PC-3 (cell line): ENCODE results near the gene FN1. TPM values are rescaled to one million over a fixed set of nuclear protein-coding genes. Genes with fewer than 3 reads are reported as not detected.

Source experiments
- ATAC-seq: fragments of 200-7000 bp; cut with Tn5 transposase; 2 replicates; pipeline ENCODE4 v1.9.1; 2020; ENCODE audit warnings: mild to moderate bottlenecking, moderate library complexity
- BruUV-seq: library from RNA; stranded (reverse); fragments of 400-500 nt; replicated peaks from 2 replicates; lab custom pipeline; 2021; lab: Mats Ljungman, UMichigan
- CTCF ChIA-PET: fragments of 300-600 bp; sonication (Branson Sonifier 250); formaldehyde crosslinking; loops from one replicate; lab custom pipeline; 2022; ENCODE audit warnings: antibody characterized with exemption; lab: Charles Lee
- POLR2A ChIA-PET: fragments of 300-600 bp; sonication (Branson Sonifier 250); formaldehyde crosslinking; loops from one replicate; lab custom pipeline; 2022; ENCODE audit warnings: antibody characterized with exemption; ENCODE audit not compliant: unreplicated experiment; lab: Charles Lee
- DNase-seq: peaks from one replicate; pipeline ENCODE4 v3.0.0-alpha.2; 2015
- H2AFZ ChIP-seq: fragments of 300-600 bp; sonication (generic); 2 replicates; pipeline ENCODE4 v1.6.0; 2016; ENCODE audit warnings: antibody characterized with exemption, low read length
- H3F3A ChIP-seq: fragments of 300-600 bp; sonication (generic); one replicate; pipeline ENCODE4 v1.6.0; 2017; ENCODE audit warnings: antibody characterized with exemption, low read length, control low read depth, mild to moderate bottlenecking; ENCODE audit not compliant: unreplicated experiment
- H3K27ac ChIP-seq: fragments of 300-600 bp; sonication (generic); 2 replicates; pipeline ENCODE4 v1.5.1; 2016; ENCODE audit warnings: mild to moderate bottlenecking, low read length
- H3K27me3 ChIP-seq: fragments of 300-600 bp; sonication (generic); 2 replicates; pipeline ENCODE4 v1.6.1; 2016; ENCODE audit warnings: low read length, mixed read lengths
- H3K36me3 ChIP-seq: fragments of 300-600 bp; sonication (generic); 2 replicates; pipeline ENCODE4 v1.6.1; 2016; ENCODE audit warnings: low read depth, mixed run types, low read length, mixed read lengths
- H3K4me1 ChIP-seq: fragments of 300-600 bp; sonication (generic); 2 replicates; pipeline ENCODE4 v1.5.1; 2016; ENCODE audit warnings: low read length; ENCODE audit not compliant: insufficient read depth
- H3K4me2 ChIP-seq: fragments of 300-600 bp; sonication (generic); 2 replicates; pipeline ENCODE4 v1.6.0; 2016; ENCODE audit warnings: low read length
- H3K4me3 ChIP-seq: fragments of 300-600 bp; sonication (generic); 2 replicates; pipeline ENCODE4 v1.5.1; 2016; ENCODE audit warnings: mild to moderate bottlenecking, low read length, mixed read lengths
- H3K79me2 ChIP-seq: fragments of 300-600 bp; sonication (generic); 2 replicates; pipeline ENCODE4 v1.6.1; 2017; ENCODE audit warnings: low read length, mixed read lengths
- H3K9ac ChIP-seq: fragments of 300-600 bp; sonication (generic); 2 replicates; pipeline ENCODE4 v1.6.0; 2016; ENCODE audit warnings: mild to moderate bottlenecking, low read length
- H3K9me2 ChIP-seq: fragments of 300-600 bp; sonication (generic); replicated peaks from 2 replicates; pipeline ENCODE4 v1.6.1; 2016; ENCODE audit warnings: mixed run types, low read length, mixed read lengths
- H3K9me3 ChIP-seq: fragments of 300-600 bp; sonication (generic); 2 replicates; pipeline ENCODE4 v1.6.1; 2016; ENCODE audit warnings: low read length, mixed read lengths
- H4K20me1 ChIP-seq: fragments of 300-600 bp; sonication (generic); 2 replicates; pipeline ENCODE4 v1.6.1; 2016; ENCODE audit warnings: low read length, mixed read lengths
- CTCF ChIP-seq: fragments of 300-600 bp; sonication (generic); conservative IDR thresholded peaks from 2 replicates; pipeline ENCODE4 v1.5.1; 2017; ENCODE audit warnings: antibody characterized with exemption, low read depth, mild to moderate bottlenecking, low read length
- EZH2 ChIP-seq: fragments of 300-600 bp; sonication (generic); IDR thresholded peaks from one replicate; pipeline ENCODE4 v1.6.1; 2017; ENCODE audit warnings: antibody characterized with exemption, mild to moderate bottlenecking, low read length; ENCODE audit not compliant: unreplicated experiment
- EZH2phosphoT487 ChIP-seq: fragments of 300-600 bp; sonication (generic); IDR thresholded peaks from 2 replicates; pipeline ENCODE4 v1.6.1; 2018; ENCODE audit warnings: mild to moderate bottlenecking, antibody characterized with exemption, low read length, borderline replicate concordance
- intact Hi-C: fragments of 100-400 bp; cut with micrococcal nuclease; formaldehyde crosslinking; loops from 2 replicates; pipeline ENCODE4 v1.9.0; 2023
- total RNA-seq: library from RNA; depleted of rRNA; stranded (reverse); fragments of >200 nt; gene quantifications from 2 replicates; pipeline ENCODE4 v1.2.3, GENCODE V29; 2014

FN1 gene
- total RNA-seq, 1 experiment from 2014 or later: 220 TPM

GRCh38 chr2:215382480-215382879 lies 53.4 kb downstream of the FN1 start:
- Histone ChIP-seq H3K4me2 (no peak overlapping the region), H3K4me3 (no peak overlapping the region), H3K9ac (no peak overlapping the region), H3K9me2 (no peaks in the 10 kb centered on the region), H4K20me1 (no peaks in the 10 kb centered on the region), H3K4me1 (no peaks in the 10 kb centered on the region), H3K27ac (no peak overlapping the region), H3K9me3 (no peaks in the 10 kb centered on the region), H3K27me3 (no peaks in the 10 kb centered on the region), H3F3A (no peaks in the 10 kb centered on the region), H3K79me2 (no peaks in the 10 kb centered on the region), H3K36me3 (peaks cover 46% of the 10 kb centered on the region), H2AFZ (no peak overlapping the region)
- intact Hi-C loops: no loop called here
- TF ChIP-seq CTCF (no peak), EZH2 (no peak), EZH2phosphoT487 (no peak)
- DNase-seq: no peak
- POLR2A ChIA-PET: no interaction called here
- no TSS peak for BruUV-seq
- CTCF ChIA-PET: no interaction called here
- ATAC-seq: no peak

GRCh38 chr2:215382011-215382410 lies 53.9 kb downstream of the FN1 start:
- no peak overlapping the region for H3K4me2 ChIP-seq
- TF ChIP-seq EZH2phosphoT487 (no peak), CTCF (no peak), EZH2 (no peak)
- POLR2A ChIA-PET: no interaction called here
- intact Hi-C loops: no loop called here
- H3F3A ChIP-seq: no peaks in the 10 kb centered on the region
- no peak for DNase-seq
- no peak overlapping the region for H3K9ac ChIP-seq
- no TSS peak for BruUV-seq
- no peaks in the 10 kb centered on the region for H3K79me2 ChIP-seq
- no peak for ATAC-seq
- H2AFZ ChIP-seq: no peak overlapping the region
- no peak overlapping the region for H3K4me3 ChIP-seq
- CTCF ChIA-PET: no interaction called here
- no peak overlapping the region for H3K27ac ChIP-seq
- no peaks in the 10 kb centered on the region for H3K9me3 ChIP-seq
- H3K36me3 ChIP-seq: peaks cover 42% of the 10 kb centered on the region
- no peaks in the 10 kb centered on the region for H3K9me2 ChIP-seq
- no peaks in the 10 kb centered on the region for H3K4me1 ChIP-seq
- H4K20me1 ChIP-seq: no peaks in the 10 kb centered on the region
- no peaks in the 10 kb centered on the region for H3K27me3 ChIP-seq

GRCh38 chr2:215380699-215381098 lies 55.2 kb downstream of the FN1 start:
- Histone ChIP-seq H3K27me3 (no peaks in the 10 kb centered on the region), H3K4me2 (no peak overlapping the region), H3K4me1 (no peaks in the 10 kb centered on the region), H2AFZ (no peak overlapping the region), H3K79me2 (no peaks in the 10 kb centered on the region), H3K36me3 (peaks cover 43% of the 10 kb centered on the region), H3K9me2 (no peaks in the 10 kb centered on the region), H3K9ac (no peak overlapping the region), H3F3A (no peaks in the 10 kb centered on the region), H4K20me1 (no peaks in the 10 kb centered on the region), H3K27ac (no peak overlapping the region), H3K4me3 (no peak overlapping the region), H3K9me3 (no peaks in the 10 kb centered on the region)
- TF ChIP-seq EZH2phosphoT487: no peak
- ChIA-PET POLR2A (no interaction called here), CTCF (no interaction called here)
- intact Hi-C loops: no loop called here
- no peak for DNase-seq
- BruUV-seq: no TSS peak
- ATAC-seq: no peak
